HUES48 (cell line): ENCODE data around the gene SLC35E3.
"Not testable (repeated sequence)": the region's sequence is repeated elsewhere in the genome, so short reads cannot be mapped to it uniquely, and the experiment has no call there.

Experiments used
- H3K27ac ChIP-seq: one replicate; pipeline ENCODE4 v1.7.0; 2013; ENCODE audit warnings: low read depth, low read length, inconsistent platforms
- H3K27me3 ChIP-seq: 2 replicates; pipeline ENCODE4 v1.6.1; 2013; ENCODE audit warnings: mild to moderate bottlenecking, low read length; ENCODE audit not compliant: control insufficient read depth, insufficient read depth
- H3K36me3 ChIP-seq: 2 replicates; pipeline ENCODE4 v1.6.1; 2013; ENCODE audit warnings: low read length; ENCODE audit not compliant: control insufficient read depth, insufficient read depth
- H3K4me1 ChIP-seq: 2 replicates; pipeline ENCODE4 v1.6.1; 2013; ENCODE audit warnings: mild to moderate bottlenecking, low read length; ENCODE audit not compliant: control insufficient read depth, insufficient read depth
- H3K4me3 ChIP-seq: 2 replicates; pipeline ENCODE4 v1.5.1; 2013; ENCODE audit warnings: mild to moderate bottlenecking, low read depth, low read length
- H3K9ac ChIP-seq: 2 replicates; pipeline ENCODE4 v1.6.1; 2013; ENCODE audit warnings: mild to moderate bottlenecking, low read depth, low read length, moderate library complexity
- H3K9me3 ChIP-seq: 2 replicates; pipeline ENCODE4 v1.6.1; 2013; ENCODE audit warnings: low read length; ENCODE audit not compliant: control insufficient read depth, insufficient read depth

The SLC35E3 gene

DNA sequence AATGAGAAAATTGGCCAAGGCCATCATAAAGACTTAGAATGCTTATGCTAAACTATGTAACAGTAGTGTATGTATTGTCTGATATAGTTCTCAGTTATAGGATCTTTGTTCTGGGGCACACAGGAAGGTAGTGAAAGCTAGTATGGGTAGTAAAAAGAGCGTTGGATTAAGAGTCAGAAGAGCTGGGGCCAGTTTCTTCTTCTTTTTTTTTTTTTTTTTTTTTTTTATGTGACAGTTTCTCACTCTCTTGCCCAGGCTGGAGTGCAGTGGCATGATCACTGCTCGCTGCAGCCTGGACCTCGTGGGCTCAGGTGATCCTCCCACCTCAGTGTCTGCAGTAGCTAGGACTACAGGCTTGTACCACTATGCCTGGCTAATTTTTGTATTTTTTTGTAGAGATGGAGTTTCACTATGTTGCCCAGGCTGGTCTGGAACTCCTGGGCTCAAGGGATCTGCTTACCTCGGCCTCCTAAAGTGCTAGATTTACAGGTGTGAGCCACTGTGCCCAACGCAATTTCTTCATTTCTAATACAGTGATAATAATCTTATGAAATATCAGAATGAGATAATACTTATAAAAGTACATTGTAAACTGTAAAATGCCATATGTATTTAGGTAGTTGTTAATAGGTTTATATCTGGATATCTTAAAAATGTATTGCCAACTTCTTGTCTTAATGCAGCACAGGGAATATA is 69.4 kb downstream of the SLC35E3 start:
- no peak overlapping the region for H3K4me3 ChIP-seq
- peaks cover 93% of the 10 kb centered on the region for H3K36me3 ChIP-seq
- no peaks in the 10 kb centered on the region for H3K9me3 ChIP-seq
- H3K4me1 ChIP-seq = no peaks in the 10 kb centered on the region
- no peaks in the 10 kb centered on the region for H3K27me3 ChIP-seq
- H3K9ac ChIP-seq = no peak overlapping the region
- H3K27ac ChIP-seq = no peak overlapping the region

DNA sequence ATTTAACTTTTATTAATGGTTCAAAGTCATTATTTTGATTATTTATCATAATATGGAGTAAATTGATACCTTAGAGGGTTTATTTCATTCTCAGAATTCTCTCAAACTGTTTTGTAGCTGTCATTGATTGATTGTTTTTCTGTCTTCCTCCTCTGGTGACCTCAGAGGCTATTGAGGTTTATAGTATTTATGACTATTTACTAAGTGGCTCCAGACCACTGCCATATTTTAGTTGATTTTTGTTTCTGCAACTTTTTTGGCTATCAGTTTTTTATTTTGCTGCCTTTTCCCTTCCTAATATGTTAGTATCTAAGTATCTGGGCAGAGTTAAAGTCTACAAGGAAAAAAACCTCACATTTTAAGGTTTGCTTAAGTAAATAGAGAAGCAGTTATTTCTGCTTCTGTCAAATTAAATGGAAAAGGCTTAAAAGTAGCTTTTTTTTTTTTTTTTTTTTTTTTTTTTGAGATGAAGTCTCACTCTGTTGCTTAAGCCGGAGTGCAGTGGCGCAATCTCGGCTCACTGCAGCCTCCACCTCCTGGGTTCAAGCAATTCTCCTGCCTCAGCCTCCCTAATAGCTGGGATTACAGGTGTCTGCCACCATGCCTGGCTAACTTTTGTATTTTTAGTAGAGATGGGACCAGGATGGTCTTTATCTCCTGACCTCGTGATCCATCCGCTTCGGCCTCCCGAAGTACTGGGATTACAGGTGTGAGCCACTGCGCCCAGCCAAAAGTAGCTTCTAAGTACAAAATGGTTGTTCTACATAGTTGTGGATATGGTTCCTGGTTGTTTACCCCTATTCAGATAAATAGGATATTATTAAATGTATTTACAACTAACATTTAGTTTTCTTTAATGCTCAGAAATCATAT is 70.2 kb downstream of the SLC35E3 start:
- Histone ChIP-seq H3K4me3 (no peak overlapping the region), H3K9ac (no peak overlapping the region), H3K27ac (no peak overlapping the region), H3K27me3 (no peaks in the 10 kb centered on the region), H3K9me3 (no peaks in the 10 kb centered on the region), H3K4me1 (no peaks in the 10 kb centered on the region), H3K36me3 (peaks cover 96% of the 10 kb centered on the region)

- not testable (repeated sequence) for H3K27ac ChIP-seq, H3K27me3 ChIP-seq, H3K9ac ChIP-seq, H3K4me1 ChIP-seq, H3K4me3 ChIP-seq, H3K9me3 ChIP-seq
- peaks cover 97% of the 10 kb centered on the region for H3K36me3 ChIP-seq
Measured at GRCh38 chr12:68819481-68819880, 73.5 kb downstream of the SLC35E3 start.

DNA sequence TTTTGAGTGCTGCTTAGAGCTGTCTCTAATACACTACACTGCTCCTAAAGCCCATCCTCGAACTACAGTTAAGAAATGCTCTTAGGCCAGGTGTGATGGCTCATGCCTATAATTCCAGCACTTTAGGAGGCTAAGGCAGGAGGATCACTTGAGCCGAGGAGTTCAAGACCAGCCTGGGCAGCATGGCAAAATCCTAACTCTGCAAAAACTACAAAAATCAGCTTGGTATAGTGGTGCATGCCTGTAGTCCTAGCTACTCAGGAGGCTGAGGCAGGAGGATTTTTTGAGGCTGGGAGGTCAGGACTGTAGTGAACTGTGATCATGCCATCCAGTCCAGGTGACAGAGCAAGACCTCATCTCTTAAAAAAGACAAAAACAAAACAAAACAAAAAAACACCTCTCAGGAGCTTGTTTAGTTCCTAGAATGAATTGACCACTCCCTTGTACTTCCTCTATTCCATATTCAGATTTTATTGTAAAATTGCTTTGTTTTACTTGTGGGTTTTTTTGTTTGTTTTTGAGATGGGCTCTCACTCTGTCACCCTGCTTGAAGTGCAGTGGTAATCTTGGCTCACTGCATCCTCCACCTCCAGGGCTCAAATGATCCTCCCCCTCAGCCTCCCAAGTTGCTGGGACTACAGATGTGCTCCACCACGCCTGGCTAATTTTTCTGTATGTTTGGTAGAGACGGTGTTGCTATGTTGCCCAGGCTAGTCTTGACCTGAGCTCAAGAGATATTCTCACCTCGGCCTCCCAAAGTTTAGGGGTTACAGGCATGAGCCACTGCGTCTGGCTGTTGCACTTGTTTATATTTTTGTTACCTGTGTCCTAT is 75.6 kb downstream of the SLC35E3 start:
- Histone ChIP-seq H3K4me3 (no peak overlapping the region), H3K36me3 (peaks cover 97% of the 10 kb centered on the region), H3K27me3 (no peaks in the 10 kb centered on the region), H3K27ac (no peak overlapping the region), H3K9ac (no peak overlapping the region), H3K4me1 (no peaks in the 10 kb centered on the region), H3K9me3 (no peaks in the 10 kb centered on the region)

GRCh38 chr12:68823696-68824095 is 77.7 kb downstream of the SLC35E3 start:
- H3K9ac ChIP-seq = no peak overlapping the region

DNA sequence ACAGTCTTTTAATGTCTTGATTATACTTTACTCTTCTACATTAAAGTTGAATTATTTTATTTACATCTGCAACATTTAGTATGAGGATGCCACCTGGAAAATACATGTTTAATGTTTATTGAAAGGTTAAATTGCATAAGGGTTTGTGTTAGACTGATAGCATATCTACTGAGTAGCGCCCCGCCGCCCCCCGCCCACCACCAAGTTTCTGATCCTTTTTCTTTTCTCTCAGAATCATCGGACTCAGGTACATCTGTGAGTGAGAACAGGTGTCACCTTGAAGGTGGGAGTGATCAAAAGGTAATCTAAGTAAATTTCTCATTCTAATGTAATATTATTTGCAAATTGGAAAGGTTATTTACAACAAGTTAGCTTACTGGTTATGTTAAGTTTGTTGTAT is 78.2 kb downstream of the SLC35E3 start:
- no peaks in the 10 kb centered on the region for H3K4me1 ChIP-seq
- no peak overlapping the region for H3K9ac ChIP-seq
- H3K4me3 ChIP-seq = no peak overlapping the region
- H3K36me3 ChIP-seq = peaks cover 99% of the 10 kb centered on the region
- H3K9me3 ChIP-seq = no peaks in the 10 kb centered on the region
- no peak overlapping the region for H3K27ac ChIP-seq
- H3K27me3 ChIP-seq = no peaks in the 10 kb centered on the region

More at GRCh38 chr12:68823696-68824095, 77.7 kb downstream of the SLC35E3 start:
- H3K27me3 ChIP-seq = no peaks in the 10 kb centered on the region
- H3K36me3 ChIP-seq = peaks cover 99% of the 10 kb centered on the region
- H3K27ac ChIP-seq = no peak overlapping the region
- H3K4me3 ChIP-seq = no peak overlapping the region
- no peaks in the 10 kb centered on the region for H3K9me3 ChIP-seq
- no peaks in the 10 kb centered on the region for H3K4me1 ChIP-seq

- no peak overlapping the region for H3K9ac ChIP-seq
- no peak overlapping the region for H3K27ac ChIP-seq
- H3K9me3 ChIP-seq = no peaks in the 10 kb centered on the region
- H3K4me3 ChIP-seq = no peak overlapping the region
- peaks cover 99% of the 10 kb centered on the region for H3K36me3 ChIP-seq
- no peaks in the 10 kb centered on the region for H3K27me3 ChIP-seq
- H3K4me1 ChIP-seq = no peaks in the 10 kb centered on the region
Measured at GRCh38 chr12:68824597-68825250, 78.7 kb downstream of the SLC35E3 start.

DNA sequence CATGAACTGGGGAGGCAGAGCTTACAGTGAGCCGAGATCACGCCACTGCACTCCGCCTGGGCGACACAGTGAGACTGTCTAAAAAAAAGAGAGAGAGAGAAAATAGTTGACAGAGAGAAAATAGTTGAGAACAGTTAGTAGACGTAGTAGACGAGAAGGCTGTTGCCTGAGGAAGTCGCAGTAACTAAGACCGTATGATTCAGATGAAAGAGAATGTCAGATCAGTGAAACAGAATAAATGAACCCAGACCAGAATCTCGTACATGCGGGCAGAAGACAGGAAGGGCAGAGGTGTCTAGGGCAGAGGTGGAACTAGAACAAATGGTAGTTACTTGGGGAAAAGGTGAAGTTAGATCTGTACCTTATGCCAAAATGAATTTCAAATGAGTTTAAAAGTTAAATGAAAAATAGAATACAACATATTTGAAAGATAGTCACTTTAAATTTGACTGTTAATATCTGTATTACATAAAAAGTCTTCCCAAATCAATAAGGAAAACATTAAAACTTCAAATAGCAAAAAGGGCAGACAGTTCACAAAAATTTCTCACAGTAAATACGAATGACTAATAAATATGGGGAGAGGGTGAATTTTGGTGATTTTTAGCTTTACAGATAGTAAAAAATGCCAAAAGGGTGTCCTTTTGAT is 79.7 kb downstream of the SLC35E3 start:
- Histone ChIP-seq H3K27me3 (no peaks in the 10 kb centered on the region), H3K9ac (no peak overlapping the region), H3K4me3 (no peak overlapping the region), H3K27ac (no peak overlapping the region), H3K4me1 (no peaks in the 10 kb centered on the region), H3K36me3 (peaks cover 99% of the 10 kb centered on the region), H3K9me3 (no peaks in the 10 kb centered on the region)

DNA sequence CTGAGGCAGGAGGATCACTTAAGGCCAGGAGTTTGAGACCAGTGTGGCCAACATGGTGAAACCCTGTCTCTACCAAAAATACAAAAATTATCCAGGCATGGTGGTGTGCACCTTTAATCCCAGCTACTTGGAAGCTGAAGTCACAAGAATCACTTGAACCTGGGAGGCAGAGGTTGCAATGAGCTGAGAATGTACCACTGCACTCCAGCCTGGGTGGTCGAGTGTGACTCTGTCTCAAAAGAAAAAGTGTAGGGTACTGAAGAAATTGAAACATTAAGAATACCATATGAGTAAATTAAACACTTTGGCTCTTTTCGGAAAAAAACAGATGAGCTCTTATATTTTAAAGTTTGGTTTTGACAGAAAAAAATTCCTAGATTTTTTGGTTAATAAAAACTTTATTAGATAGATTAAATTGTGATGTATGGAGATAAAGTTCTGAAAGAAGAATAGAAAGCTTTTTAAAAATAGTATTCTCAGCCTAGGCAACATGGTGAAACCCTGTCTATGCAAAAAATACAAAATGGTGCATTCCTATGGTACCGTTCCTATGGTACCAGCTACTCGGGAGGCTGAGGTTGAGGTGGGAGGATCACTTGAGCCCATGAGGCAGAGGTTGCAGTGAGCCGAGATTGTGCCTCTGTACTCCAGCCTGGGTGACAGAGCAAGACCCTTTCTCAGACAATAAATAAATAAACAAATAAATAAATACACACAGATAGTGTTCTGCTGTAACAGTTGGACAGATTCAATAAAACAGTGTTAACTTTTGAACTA is 82.1 kb downstream of the SLC35E3 start:
- Histone ChIP-seq H3K9ac (no peak overlapping the region), H3K9me3 (no peaks in the 10 kb centered on the region), H3K36me3 (peaks cover 95% of the 10 kb centered on the region), H3K27ac (no peak overlapping the region), H3K4me1 (peaks cover 7% of the 10 kb centered on the region), H3K4me3 (no peak overlapping the region), H3K27me3 (no peaks in the 10 kb centered on the region)

DNA sequence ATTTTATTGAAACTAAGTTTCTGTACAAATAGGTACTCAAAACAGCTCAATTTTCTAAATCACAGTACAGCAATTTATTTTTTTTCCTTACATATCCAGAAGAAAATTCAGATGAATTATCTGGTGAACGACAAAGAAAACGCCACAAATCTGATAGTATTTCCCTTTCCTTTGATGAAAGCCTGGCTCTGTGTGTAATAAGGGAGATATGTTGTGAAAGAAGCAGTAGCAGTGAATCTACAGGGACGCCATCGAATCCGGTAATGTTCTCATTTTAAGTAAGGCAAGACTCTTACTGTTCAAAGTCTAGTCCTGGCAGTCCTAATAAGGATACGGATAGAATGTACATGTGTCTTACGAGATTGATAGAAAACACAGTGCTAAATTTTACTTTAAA is 82.7 kb downstream of the SLC35E3 start:
- Histone ChIP-seq H3K27ac (no peak overlapping the region), H3K27me3 (no peaks in the 10 kb centered on the region), H3K4me1 (peaks cover 7% of the 10 kb centered on the region), H3K9me3 (no peaks in the 10 kb centered on the region), H3K4me3 (no peak overlapping the region), H3K9ac (no peak overlapping the region), H3K36me3 (peaks cover 93% of the 10 kb centered on the region)
